GM08714 (cell line): ENCODE data around the gene RIN3.
"Not testable (repeated sequence)": the region's sequence is repeated elsewhere in the genome, so short reads cannot be mapped to it uniquely, and the experiment has no call there.

Experiments
- H3K4me3 ChIP-seq: fragments of 200-500 bp; sonication (Bioruptor generic); 2 replicates; pipeline ENCODE4 v1.5.1; 2014; ENCODE audit warnings: mild to moderate bottlenecking, low read length, inconsistent platforms
- ZNF274 ChIP-seq: IDR thresholded peaks from 2 replicates; pipeline ENCODE4 v1.6.1; 2012; ENCODE audit warnings: mild to moderate bottlenecking, low read depth, low read length

The RIN3 gene

GRCh38 chr14:92523752-92524151, 10.2 kb downstream of the RIN3 start:
- no peak overlapping the region for H3K4me3 ChIP-seq
- no peak for TF ChIP-seq ZNF274

- no peak overlapping the region for H3K4me3 ChIP-seq
- TF ChIP-seq ZNF274 = no peak
Observed at GRCh38 chr14:92524602-92525185, 11.1 kb downstream of the RIN3 start.

DNA sequence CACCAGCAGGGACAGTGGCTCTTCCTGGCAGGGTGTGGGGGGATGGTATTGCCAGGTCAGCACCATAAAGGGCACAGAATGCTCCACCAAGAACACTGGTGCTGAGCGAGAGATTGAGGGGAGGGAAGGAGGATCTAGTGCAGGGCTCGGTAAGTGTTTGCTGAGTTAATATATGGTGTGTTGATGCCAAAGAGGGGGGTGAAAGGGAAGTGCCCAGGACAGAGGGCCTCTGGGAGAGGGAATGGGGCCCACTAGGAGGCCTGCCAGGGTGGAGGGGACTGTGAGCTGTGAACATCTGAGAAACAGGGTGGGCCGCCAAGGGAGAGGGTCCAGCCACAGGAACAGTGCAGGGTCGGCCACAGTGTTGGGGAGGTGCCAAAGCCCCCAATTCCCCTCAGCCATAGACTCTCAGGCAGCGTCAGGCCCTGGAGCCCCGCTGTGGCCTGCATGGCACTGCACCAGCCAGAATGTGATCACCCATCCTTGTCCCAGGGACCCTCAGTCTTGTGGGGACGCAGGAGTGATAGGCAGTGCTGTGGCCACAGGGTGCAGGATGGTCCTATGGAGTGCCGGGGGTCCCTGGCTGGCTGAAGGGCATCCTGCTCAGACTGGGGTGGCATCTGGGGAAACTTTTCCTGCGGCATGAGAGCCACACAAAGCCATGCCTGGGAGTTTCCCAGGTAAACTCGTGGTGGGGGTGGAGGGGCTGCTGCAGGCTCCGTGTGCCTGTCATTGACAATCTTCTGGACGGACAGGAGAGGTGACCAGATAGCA, 11.9 kb downstream of the RIN3 start:
- H3K4me3 ChIP-seq = no peak overlapping the region
- no peak for TF ChIP-seq ZNF274

DNA sequence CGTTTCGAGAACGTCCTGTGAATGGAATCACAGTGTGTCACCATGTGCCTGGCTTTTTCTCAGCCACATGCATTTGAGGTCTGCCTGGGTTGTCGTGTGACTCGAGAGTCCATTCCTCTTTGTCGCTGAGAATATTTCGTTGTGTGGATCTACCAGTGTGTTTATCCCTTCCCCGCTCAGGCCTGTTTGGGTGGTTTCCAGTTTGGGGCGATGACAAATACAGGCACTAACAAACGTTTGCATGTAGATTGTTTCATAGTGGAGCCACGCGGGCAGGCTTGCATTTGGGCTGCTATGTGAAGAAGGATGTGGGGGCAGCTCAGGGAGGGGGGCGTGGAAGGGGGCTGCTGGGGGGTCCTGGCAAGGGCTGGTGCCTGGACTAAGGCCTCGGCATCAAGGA, 14.1 kb downstream of the RIN3 start:
- H3K4me3 ChIP-seq = no peak overlapping the region
- TF ChIP-seq ZNF274 = no peak

- TF ChIP-seq ZNF274 = no peak
- no peak overlapping the region for H3K4me3 ChIP-seq
Observed at GRCh38 chr14:92528486-92529100, 15.0 kb downstream of the RIN3 start.

DNA sequence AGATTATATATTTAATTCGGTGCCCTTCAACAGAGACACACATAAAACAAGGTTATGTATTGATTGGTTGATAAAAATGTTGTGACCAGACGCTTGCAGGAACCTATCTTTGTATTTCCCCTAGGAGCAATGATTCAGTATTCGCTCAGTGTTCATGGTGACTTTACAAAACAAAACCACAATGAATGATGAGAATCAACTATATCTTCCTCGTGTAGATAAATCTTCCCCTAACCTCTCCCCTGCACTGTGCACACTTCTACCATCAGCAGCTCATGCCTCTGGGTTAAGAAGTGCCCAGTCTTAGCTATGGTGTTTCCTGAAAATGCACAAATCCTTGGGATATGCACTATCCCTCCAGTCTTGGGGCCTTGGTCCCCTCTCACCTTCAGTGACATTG, 16.3 kb downstream of the RIN3 start:
- no peak for TF ChIP-seq ZNF274
- H3K4me3 ChIP-seq = no peak overlapping the region

GRCh38 chr14:92531106-92531873, 17.7 kb downstream of the RIN3 start:
- no peak overlapping the region for H3K4me3 ChIP-seq
- TF ChIP-seq ZNF274 = no peak

GRCh38 chr14:92532490-92533163, 19.0 kb downstream of the RIN3 start:
- H3K4me3 ChIP-seq = no peak overlapping the region
- no peak for TF ChIP-seq ZNF274

GRCh38 chr14:92534932-92535643, 21.5 kb downstream of the RIN3 start:
- TF ChIP-seq ZNF274 = no peak
- no peak overlapping the region; the same call in 1 of the 2 replicates for H3K4me3 ChIP-seq

- H3K4me3 ChIP-seq = not testable (repeated sequence)
Observed at GRCh38 chr14:92536231-92536630, 22.6 kb downstream of the RIN3 start.

- TF ChIP-seq ZNF274 = no peak
- no peak overlapping the region; the same call in 1 of the 2 replicates for H3K4me3 ChIP-seq
Observed at GRCh38 chr14:92538412-92538985, 24.9 kb downstream of the RIN3 start.

DNA sequence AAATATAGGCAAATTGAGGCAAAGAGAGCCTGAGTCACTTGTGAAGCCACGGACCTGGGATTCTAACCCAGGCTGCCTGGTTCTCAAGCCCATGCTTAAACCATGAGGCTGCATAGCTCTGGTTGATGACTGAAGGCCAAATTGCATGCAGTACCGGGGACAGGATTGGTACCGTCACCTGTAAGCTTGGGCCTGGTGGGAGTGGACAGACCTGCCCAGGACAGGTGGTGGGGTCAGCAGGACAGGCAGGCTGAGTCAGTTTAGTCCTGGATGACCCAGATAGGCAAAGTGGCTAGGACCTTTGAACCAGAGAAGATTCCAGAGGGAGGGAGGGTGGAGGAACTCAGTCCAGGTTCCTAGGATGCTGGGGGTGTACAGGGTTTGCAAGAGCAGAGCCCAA, 25.8 kb downstream of the RIN3 start:
- no peak overlapping the region; the same call in 1 of the 2 replicates for H3K4me3 ChIP-seq
- TF ChIP-seq ZNF274 = no peak

DNA sequence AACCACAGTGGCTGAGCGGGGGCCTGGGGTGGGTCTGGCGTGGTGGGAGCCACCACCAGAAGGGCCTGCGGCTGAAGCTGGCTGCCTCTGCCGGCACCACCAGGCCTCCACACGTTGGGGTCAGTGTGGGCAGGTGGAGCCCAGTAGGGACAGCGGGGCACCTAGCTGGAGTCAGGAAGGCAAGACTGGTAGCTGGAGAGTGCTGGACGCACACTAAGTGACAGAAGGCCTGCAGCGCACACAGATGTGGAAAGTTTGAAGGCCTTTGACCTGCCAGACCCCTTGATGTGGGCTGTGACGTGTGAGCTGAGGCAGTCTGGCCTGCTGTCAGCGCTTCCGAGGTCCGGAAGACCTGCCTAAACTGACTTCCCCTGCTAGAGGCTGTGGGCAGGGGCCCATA, 26.3 kb downstream of the RIN3 start:
- no peak for TF ChIP-seq ZNF274
- no peak overlapping the region; the same call in 1 of the 2 replicates for H3K4me3 ChIP-seq
